GM19455 (cell line): ENCODE data around the gene C11orf87.

Source experiments
- ATAC-seq: cut with Tn5 transposase; IDR thresholded peaks from one replicate; pipeline ENCODE4 v1.9.1; 2021; ENCODE audit not compliant: unreplicated experiment

C11orf87 gene

GRCh38 chr11:109439684-109440083 is 17.7 kb downstream of the C11orf87 start:
- ATAC-seq, result no peak

- no peak for ATAC-seq
Observed at GRCh38 chr11:109443052-109443451, 21.1 kb downstream of the C11orf87 start.

GRCh38 chr11:109454857-109455256 is 32.9 kb downstream of the C11orf87 start:
- ATAC-seq, result no peak
